GM12874 (cell line): ENCODE data around the gene VWA8.

Source experiments
- TF ChIP-seq, protein P1 (sequence below): IDR thresholded peaks from 2 replicates; pipeline ENCODE4 v1.5.1; 2011; ENCODE audit warnings: low read depth, mild to moderate bottlenecking, control low read depth, low read length, moderate library complexity; ENCODE audit not compliant: insufficient read depth

VWA8 gene

DNA sequence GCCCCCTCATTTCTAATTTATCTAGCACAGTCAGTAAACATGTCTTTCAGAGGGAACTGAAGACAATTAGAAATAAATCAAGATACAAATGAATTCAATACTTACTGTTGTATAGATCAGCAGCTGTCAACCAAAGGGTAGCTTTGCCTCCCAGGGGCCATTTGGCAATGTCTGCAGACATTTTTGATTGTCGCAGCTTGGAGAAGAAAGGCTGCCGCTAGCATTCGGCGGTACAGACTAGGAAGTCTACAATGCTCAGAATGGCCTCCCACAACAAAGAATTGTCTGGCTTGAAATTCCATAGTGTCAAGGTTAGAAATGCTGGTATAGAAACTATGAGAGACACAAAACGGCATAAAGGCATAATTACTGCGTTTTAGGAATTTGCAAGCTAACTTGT is 412.0 kb downstream of the VWA8 start:
- TF ChIP-seq, protein P1, sequence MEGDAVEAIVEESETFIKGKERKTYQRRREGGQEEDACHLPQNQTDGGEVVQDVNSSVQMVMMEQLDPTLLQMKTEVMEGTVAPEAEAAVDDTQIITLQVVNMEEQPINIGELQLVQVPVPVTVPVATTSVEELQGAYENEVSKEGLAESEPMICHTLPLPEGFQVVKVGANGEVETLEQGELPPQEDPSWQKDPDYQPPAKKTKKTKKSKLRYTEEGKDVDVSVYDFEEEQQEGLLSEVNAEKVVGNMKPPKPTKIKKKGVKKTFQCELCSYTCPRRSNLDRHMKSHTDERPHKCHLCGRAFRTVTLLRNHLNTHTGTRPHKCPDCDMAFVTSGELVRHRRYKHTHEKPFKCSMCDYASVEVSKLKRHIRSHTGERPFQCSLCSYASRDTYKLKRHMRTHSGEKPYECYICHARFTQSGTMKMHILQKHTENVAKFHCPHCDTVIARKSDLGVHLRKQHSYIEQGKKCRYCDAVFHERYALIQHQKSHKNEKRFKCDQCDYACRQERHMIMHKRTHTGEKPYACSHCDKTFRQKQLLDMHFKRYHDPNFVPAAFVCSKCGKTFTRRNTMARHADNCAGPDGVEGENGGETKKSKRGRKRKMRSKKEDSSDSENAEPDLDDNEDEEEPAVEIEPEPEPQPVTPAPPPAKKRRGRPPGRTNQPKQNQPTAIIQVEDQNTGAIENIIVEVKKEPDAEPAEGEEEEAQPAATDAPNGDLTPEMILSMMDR = no peak

- TF ChIP-seq, protein P1 = no peak
These were observed 412.9 kb downstream of the VWA8 start for GRCh38 chr13:41548031-41548430.

GRCh38 chr13:41547251-41548000 is 413.5 kb downstream of the VWA8 start:
- TF ChIP-seq, protein P1 = no peak

- TF ChIP-seq, protein P1 = no peak
These were observed 414.3 kb downstream of the VWA8 start for GRCh38 chr13:41546372-41547190.

DNA sequence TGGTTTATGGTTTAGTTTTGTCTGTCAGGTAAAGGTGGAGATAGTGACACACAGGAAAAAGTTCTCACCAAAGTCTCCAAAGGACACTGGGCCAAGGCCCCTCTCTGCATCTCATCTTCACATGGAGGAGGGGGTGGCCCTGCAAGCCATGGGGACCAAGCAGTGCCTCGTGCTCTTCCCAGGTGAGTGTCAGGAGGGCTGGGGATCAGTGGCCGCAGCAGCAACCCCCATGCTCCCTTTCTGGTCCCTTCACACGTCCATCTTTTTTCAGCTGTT is 415.5 kb downstream of the VWA8 start:
- TF ChIP-seq, protein P1 = no peak

DNA sequence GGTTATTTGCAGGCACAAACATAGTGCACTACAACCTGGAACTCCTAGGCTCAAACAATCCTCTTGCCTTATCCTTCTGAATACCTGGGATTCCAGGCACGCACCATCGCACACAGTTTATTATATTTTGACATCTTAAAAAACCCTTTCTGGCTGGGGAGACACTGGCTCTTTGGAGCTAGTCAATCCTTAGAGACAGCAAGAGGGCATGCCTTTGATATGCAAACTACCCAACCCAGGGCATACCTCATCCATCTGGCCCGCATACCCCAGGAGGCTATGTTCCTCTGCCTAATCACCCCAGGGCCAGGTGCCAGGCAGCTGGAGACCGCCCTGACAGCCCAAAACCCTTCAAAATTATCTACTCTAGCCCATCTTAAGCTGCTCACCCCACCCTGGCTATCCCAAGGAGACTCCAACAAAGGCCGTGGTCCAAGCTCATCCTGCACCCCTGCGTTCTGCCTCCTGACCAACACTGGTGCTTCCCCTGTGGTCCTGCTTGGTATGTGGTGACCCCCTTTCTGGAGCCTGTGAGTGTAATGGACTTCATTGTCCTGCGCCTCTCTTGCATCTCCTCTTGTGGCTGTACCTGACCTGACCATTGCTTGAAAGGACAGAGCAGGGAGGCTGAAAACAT is 417.1 kb downstream of the VWA8 start:
- TF ChIP-seq, protein P1 = no peak

DNA sequence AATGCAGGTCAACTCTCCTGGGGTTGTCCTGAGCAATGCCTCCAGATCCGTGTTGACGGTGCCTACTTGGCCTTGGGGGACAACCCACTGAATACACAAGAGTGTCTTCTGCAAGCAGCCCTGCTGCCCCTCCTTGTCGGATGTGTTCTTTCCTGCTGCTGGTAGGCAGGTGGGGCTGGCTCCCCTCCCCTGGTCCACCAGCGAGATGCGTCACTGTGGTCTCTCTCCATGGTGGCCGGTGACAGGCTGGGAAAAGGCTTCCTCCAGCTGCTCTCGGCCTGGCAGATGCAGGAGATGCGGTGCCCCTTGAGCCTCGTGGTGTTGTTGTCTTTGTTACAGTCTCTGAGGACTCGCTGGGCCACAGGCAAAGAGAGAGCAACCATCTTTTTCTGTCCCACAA is 418.6 kb downstream of the VWA8 start:
- TF ChIP-seq, protein P1 = no peak
